ENCODE results near the gene LETMD1. TPM values are rescaled to one million over a fixed set of nuclear protein-coding genes. Genes with fewer than 3 reads are reported as not detected.
"Not testable (repeated sequence)": the region's sequence is repeated elsewhere in the genome, so short reads cannot be mapped to it uniquely, and the experiment has no call there.

Gene LETMD1
- total RNA-seq, 1 donor: 56.1 TPM

DNA sequence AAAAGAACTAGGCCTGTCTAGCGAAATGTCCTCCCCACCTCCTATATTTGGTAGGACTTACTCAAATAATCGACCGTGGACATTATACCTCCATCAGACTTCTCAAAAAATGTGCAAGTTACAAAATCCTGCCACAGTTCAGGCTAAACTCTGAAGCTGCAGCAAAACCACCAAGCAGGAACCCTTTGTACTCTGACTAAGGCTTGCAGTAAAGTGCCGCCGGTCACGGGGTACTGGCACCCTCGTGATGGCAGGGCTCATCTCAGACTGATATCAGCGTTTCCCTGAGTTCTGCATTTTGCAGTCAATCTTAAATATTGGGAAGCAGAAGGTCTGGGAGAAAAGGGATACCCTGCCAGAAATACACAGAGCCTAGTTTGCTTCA, 39.1 kb upstream of the LETMD1 start:
- Histone ChIP-seq H3K4me2 (ENCODE audit: insufficient read depth, low read length) (peak overlapping the region; percentile 64), H4K20me1 (ENCODE audit: insufficient read depth, low read length) (peaks cover 7% of the 10 kb centered on the region), H3K79me2 (ENCODE audit: insufficient read depth, low read length) (peaks cover 67% of the 10 kb centered on the region), H3K36me3 (ENCODE audit: insufficient read depth, low read length) (peaks cover 40% of the 10 kb centered on the region), H3K27me3 (ENCODE audit: insufficient read depth, low read length) (no peaks in the 10 kb centered on the region), H3K4me3 (ENCODE audit: insufficient read depth, low read length) (peak overlapping the region; percentile 15), H3K4me1 (ENCODE audit: insufficient read depth, low read length) (peaks cover 10% of the 10 kb centered on the region), H3K9me3 (ENCODE audit: low read depth, low read length) (no peaks in the 10 kb centered on the region), H3K27ac (ENCODE audit: low read depth, low read length) (peak overlapping the region; percentile 71), H2AFZ (ENCODE audit: low read length) (peak overlapping the region; percentile 58)
- peak; percentile 25 for DNase-seq (ENCODE audit: insufficient read length, low spot score, missing footprints)
- TF ChIP-seq, protein P1, sequence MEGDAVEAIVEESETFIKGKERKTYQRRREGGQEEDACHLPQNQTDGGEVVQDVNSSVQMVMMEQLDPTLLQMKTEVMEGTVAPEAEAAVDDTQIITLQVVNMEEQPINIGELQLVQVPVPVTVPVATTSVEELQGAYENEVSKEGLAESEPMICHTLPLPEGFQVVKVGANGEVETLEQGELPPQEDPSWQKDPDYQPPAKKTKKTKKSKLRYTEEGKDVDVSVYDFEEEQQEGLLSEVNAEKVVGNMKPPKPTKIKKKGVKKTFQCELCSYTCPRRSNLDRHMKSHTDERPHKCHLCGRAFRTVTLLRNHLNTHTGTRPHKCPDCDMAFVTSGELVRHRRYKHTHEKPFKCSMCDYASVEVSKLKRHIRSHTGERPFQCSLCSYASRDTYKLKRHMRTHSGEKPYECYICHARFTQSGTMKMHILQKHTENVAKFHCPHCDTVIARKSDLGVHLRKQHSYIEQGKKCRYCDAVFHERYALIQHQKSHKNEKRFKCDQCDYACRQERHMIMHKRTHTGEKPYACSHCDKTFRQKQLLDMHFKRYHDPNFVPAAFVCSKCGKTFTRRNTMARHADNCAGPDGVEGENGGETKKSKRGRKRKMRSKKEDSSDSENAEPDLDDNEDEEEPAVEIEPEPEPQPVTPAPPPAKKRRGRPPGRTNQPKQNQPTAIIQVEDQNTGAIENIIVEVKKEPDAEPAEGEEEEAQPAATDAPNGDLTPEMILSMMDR (IDR thresholded peaks at IDR 0.05; ENCODE audit: extremely low read depth, low read depth, low read length): no peak

DNA sequence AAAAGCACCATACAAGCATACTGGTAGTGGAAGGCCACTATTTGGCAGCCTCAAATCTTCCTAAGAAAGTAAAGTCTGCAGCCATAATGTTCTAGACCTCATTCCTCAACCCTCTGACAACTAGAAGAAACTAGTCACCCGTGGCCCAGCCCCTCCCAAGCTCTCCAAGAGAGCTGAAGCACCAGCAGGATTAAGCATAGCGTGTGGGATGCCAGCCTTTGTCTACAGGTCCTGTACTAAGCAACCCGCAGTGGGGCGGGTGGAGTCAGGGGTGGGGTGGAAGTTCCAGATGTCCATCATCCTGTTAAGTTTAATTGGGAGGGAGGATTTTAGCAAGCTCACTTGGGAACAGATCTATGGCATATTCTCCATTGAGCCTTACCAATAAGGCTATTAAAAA, 36.2 kb upstream of the LETMD1 start:
- Histone ChIP-seq H3K4me1 (ENCODE audit: insufficient read depth, low read length) (peaks cover 10% of the 10 kb centered on the region), H3K27ac (ENCODE audit: low read depth, low read length) (no peak overlapping the region), H3K9me3 (ENCODE audit: low read depth, low read length) (no peaks in the 10 kb centered on the region), H3K27me3 (ENCODE audit: insufficient read depth, low read length) (no peaks in the 10 kb centered on the region), H3K4me3 (ENCODE audit: insufficient read depth, low read length) (no peak overlapping the region), H3K36me3 (ENCODE audit: insufficient read depth, low read length) (peaks cover 15% of the 10 kb centered on the region), H3K4me2 (ENCODE audit: insufficient read depth, low read length) (no peak overlapping the region), H3K79me2 (ENCODE audit: insufficient read depth, low read length) (peaks cover 84% of the 10 kb centered on the region), H4K20me1 (ENCODE audit: insufficient read depth, low read length) (peaks cover 12% of the 10 kb centered on the region), H2AFZ (ENCODE audit: low read length) (no peak overlapping the region)
- DNase-seq (ENCODE audit: insufficient read length, low spot score, missing footprints): peak; percentile 35
- TF ChIP-seq, protein P1 (IDR thresholded peaks at IDR 0.05; ENCODE audit: extremely low read depth, low read depth, low read length): no peak

DNA sequence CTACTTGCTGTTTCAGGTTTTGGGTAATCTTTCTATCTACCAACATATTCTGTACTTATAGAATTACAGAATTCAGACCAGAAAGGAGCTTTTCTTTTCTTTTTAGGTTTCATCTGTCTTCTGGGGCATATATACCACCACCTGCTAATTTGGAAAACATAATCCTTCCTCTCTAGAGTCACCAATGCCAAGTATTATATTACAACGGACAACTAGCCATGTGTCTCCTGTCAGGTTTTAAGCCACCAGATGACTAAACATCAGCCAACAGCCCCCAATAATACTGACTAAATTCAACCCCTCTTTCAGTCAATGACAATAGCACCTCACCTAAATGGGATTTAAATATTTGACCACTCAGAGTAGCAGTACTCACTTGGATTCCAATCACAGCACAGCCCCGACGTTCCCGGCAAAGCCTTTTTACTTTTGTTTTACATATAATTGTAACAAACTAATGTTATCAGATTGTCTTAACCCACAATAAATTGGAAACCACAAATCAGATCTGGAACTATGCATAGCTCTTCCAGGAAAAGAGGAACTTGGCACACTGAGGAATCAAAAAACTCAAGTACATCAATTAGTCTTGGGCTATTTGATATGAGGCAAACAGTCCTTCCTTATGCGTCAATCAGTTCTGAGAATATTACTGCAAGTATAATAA, 35.4 kb upstream of the LETMD1 start:
- Histone ChIP-seq H3K27ac (ENCODE audit: low read depth, low read length) (no peak overlapping the region), H3K4me1 (ENCODE audit: insufficient read depth, low read length) (peaks cover 10% of the 10 kb centered on the region), H2AFZ (ENCODE audit: low read length) (no peak overlapping the region), H4K20me1 (ENCODE audit: insufficient read depth, low read length) (peaks cover 17% of the 10 kb centered on the region), H3K79me2 (ENCODE audit: insufficient read depth, low read length) (peaks cover 85% of the 10 kb centered on the region), H3K4me3 (ENCODE audit: insufficient read depth, low read length) (no peak overlapping the region), H3K36me3 (ENCODE audit: insufficient read depth, low read length) (peaks cover 7% of the 10 kb centered on the region), H3K27me3 (ENCODE audit: insufficient read depth, low read length) (no peaks in the 10 kb centered on the region), H3K9me3 (ENCODE audit: low read depth, low read length) (no peaks in the 10 kb centered on the region), H3K4me2 (ENCODE audit: insufficient read depth, low read length) (no peak overlapping the region)
- no peak for DNase-seq (ENCODE audit: insufficient read length, low spot score, missing footprints)
- TF ChIP-seq, protein P1 (IDR thresholded peaks at IDR 0.05; ENCODE audit: extremely low read depth, low read depth, low read length): no peak

DNA sequence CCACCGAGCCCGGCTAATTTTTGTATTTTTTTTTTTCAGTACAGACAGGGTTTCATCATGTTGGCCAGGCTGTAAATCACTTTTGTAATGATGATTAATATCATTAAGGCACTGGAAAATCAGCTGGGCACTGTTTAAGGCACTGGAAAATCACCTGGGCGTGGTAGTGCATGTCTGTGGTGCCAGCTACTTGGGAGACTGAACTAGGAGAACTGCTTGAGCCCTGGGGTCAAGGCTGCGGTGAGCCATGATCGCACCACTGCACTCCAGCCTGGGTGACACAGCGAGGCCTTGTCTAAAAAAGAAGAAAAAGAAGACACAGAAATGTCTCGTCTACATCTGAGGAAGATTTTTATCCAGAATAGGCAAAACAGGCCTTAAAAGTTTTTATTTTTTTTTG, 34.7 kb upstream of the LETMD1 start:
- Histone ChIP-seq H2AFZ (ENCODE audit: low read length) (no peak overlapping the region), H3K4me1 (ENCODE audit: insufficient read depth, low read length) (peaks cover 10% of the 10 kb centered on the region), H3K9me3 (ENCODE audit: low read depth, low read length) (no peaks in the 10 kb centered on the region), H3K4me3 (ENCODE audit: insufficient read depth, low read length) (no peak overlapping the region), H4K20me1 (ENCODE audit: insufficient read depth, low read length) (peaks cover 17% of the 10 kb centered on the region), H3K27me3 (ENCODE audit: insufficient read depth, low read length) (no peaks in the 10 kb centered on the region), H3K4me2 (ENCODE audit: insufficient read depth, low read length) (no peak overlapping the region), H3K79me2 (ENCODE audit: insufficient read depth, low read length) (peaks cover 87% of the 10 kb centered on the region), H3K36me3 (ENCODE audit: insufficient read depth, low read length) (peaks cover under 1% of the 10 kb centered on the region), H3K27ac (ENCODE audit: low read depth, low read length) (no peak overlapping the region)
- TF ChIP-seq, protein P1 (IDR thresholded peaks at IDR 0.05; ENCODE audit: extremely low read depth, low read depth, low read length): no peak
- peak; percentile 34 for DNase-seq (ENCODE audit: insufficient read length, low spot score, missing footprints)

DNA sequence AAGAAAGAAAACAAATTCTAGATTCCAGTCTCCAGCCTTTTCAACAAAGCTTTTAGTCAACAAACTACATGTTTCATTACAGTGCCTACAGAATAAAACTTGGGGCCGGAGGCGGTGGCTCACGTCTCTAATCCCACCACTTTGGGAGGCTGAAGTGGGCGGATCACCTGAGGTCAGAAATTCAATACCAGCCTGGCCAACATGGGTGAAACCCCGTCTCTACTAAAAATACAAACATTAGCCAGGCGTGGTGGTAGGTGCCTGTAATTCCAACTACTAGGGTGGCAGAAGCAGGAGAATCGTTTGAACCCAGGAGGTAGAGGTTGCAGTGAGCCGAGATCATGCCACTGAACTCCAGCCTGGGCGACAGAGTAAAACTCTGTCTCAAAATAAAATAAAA, 33.7 kb upstream of the LETMD1 start:
- not testable (repeated sequence) for H3K27me3 ChIP-seq (ENCODE audit: insufficient read depth, low read length); H3K4me1 ChIP-seq (ENCODE audit: insufficient read depth, low read length); H3K9me3 ChIP-seq (ENCODE audit: low read depth, low read length); DNase-seq (ENCODE audit: insufficient read length, low spot score, missing footprints); H3K36me3 ChIP-seq (ENCODE audit: insufficient read depth, low read length); H3K27ac ChIP-seq (ENCODE audit: low read depth, low read length); H2AFZ ChIP-seq (ENCODE audit: low read length); H3K4me2 ChIP-seq (ENCODE audit: insufficient read depth, low read length); H3K4me3 ChIP-seq (ENCODE audit: insufficient read depth, low read length)
- Histone ChIP-seq H4K20me1 (ENCODE audit: insufficient read depth, low read length) (peaks cover 21% of the 10 kb centered on the region), H3K79me2 (ENCODE audit: insufficient read depth, low read length) (peaks cover 89% of the 10 kb centered on the region)

Measured in osteoblast (primary cell).